Natural killer cell (primary cell): ENCODE results near the gene MACROD2. TPM values are rescaled to one million over a fixed set of nuclear protein-coding genes. Genes with fewer than 3 reads are reported as not detected.

ENCODE experiments used
- ATAC-seq, 3 donors: fragments of 150-1000 bp in 2 of 3; fragments of 200-7000 bp in 1 of 3; cut with Tn5 transposase; 1 replicate in 1 of 3; 2 replicates in 2 of 3; pipeline ENCODE4 v1.10.0; 2021; ENCODE audit warnings: mild to moderate bottlenecking in 2 of 3, moderate library complexity in 2 of 3
- DNase-seq, 2 donors: peaks; one replicate each; pipeline versions ENCODE4 v3.0.0 to v3.0.0-alpha.2; 2013 to 2021; ENCODE audit warnings: mixed read lengths in 1 of 2
- H3K27ac ChIP-seq: one replicate; pipeline ENCODE4 v1.5.1; 2013; ENCODE audit warnings: mild to moderate bottlenecking, low read length
- H3K27me3 ChIP-seq: one replicate; pipeline ENCODE4 v1.6.1; 2013; ENCODE audit warnings: low read length; ENCODE audit not compliant: control insufficient read depth, insufficient read depth
- H3K36me3 ChIP-seq: one replicate; pipeline ENCODE4 v1.6.1; 2013; ENCODE audit warnings: low read length; ENCODE audit not compliant: control insufficient read depth, insufficient read depth
- H3K4me1 ChIP-seq: one replicate; pipeline ENCODE4 v1.6.1; 2013; ENCODE audit warnings: low read length; ENCODE audit not compliant: control insufficient read depth, insufficient read depth
- H3K4me3 ChIP-seq: one replicate; pipeline ENCODE4 v1.5.1; 2013; ENCODE audit warnings: low read length
- H3K9me3 ChIP-seq: one replicate; pipeline ENCODE4 v1.6.1; 2013; ENCODE audit warnings: low read length; ENCODE audit not compliant: control insufficient read depth, insufficient read depth
- H3K27ac Mint-ChIP-seq, 2 donors: one replicate each; pipeline ENCODE4 v1.8.0; 2022; ENCODE audit warnings: mild to moderate bottlenecking in 2 of 2, mixed read lengths in 2 of 2, moderate library complexity in 1 of 2
- H3K27me3 Mint-ChIP-seq, 2 donors: one replicate each; pipeline ENCODE4 v1.8.0; 2022; ENCODE audit warnings: low read depth in 2 of 2, mixed read lengths in 2 of 2
- H3K36me3 Mint-ChIP-seq: one replicate; pipeline ENCODE4 v1.8.0; 2022; ENCODE audit warnings: mixed read lengths
- H3K4me1 Mint-ChIP-seq, 2 donors: one replicate each; pipeline ENCODE4 v1.8.0; 2022; ENCODE audit warnings: mixed read lengths in 2 of 2
- H3K4me3 Mint-ChIP-seq: one replicate; pipeline ENCODE4 v1.8.0; 2022; ENCODE audit warnings: mild to moderate bottlenecking, moderate library complexity, mixed read lengths
- H3K9me3 Mint-ChIP-seq, 2 donors: one replicate each; pipeline ENCODE4 v1.8.0; 2022; ENCODE audit warnings: mixed read lengths in 2 of 2
- WGBS: methylation state at CpG from one replicate; pipeline ENCODE4 v1.1.7; 2013; ENCODE audit warnings: missing lambda C conversion rate; ENCODE audit not compliant: insufficient coverage; 5-methylcytosine and 5-hydroxymethylcytosine counted together
- intact Hi-C: fragments of 100-400 bp; cut with micrococcal nuclease; formaldehyde crosslinking; loops from one replicate; pipeline ENCODE4 v1.14.2; 2022
- total RNA-seq, 4 donors: library from RNA; stranded (reverse); fragments of 120-200 nt in 1 of 4; gene quantifications; one replicate each; pipeline versions ENCODE4 v1.2.3 to v1.2.4, GENCODE V29; 2013 to 2022
- TF ChIP-seq, protein P1 (sequence below): fragments of 200-600 bp; IDR thresholded peaks from one replicate; pipeline ENCODE4 v1.8.0; 2022; ENCODE audit warnings: antibody characterized with exemption

The MACROD2 gene
- total RNA-seq, 3 donors from 2014 or later (not counting 1 experiment from before 2014, with no cell fraction given) = 0.19 to 0.88 TPM; not detected in 1

DNA sequence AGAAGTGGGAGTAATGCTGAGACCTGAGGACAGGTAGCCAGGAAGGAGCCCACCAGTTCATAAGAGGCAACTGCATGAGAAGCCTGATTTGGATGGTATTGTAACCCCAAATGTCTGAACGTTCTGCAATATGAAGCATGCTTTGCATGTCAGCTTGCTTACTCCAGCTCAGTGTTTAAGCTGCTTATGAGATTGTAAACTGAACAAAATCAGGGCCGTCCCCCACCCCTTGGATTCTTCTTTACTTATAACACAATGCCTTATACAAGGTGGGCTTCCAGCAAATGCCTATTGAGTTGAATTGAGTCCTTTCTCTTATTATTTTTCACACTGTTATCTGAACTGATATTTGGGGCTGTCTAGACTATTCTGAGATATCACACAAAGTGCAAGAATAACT is 1816.6 kb downstream of the MACROD2 start:
- Histone ChIP-seq H3K36me3 (no peaks in the 10 kb centered on the region), H3K27ac (no peak overlapping the region), H3K4me3 (no peak overlapping the region), H3K9me3 (no peaks in the 10 kb centered on the region), H3K27me3 (no peaks in the 10 kb centered on the region), H3K4me1 (no peaks in the 10 kb centered on the region)
- no peaks in the 10 kb centered on the region for H3K4me1 Mint-ChIP-seq
- ATAC-seq = no peak
- TF ChIP-seq, protein P1, sequence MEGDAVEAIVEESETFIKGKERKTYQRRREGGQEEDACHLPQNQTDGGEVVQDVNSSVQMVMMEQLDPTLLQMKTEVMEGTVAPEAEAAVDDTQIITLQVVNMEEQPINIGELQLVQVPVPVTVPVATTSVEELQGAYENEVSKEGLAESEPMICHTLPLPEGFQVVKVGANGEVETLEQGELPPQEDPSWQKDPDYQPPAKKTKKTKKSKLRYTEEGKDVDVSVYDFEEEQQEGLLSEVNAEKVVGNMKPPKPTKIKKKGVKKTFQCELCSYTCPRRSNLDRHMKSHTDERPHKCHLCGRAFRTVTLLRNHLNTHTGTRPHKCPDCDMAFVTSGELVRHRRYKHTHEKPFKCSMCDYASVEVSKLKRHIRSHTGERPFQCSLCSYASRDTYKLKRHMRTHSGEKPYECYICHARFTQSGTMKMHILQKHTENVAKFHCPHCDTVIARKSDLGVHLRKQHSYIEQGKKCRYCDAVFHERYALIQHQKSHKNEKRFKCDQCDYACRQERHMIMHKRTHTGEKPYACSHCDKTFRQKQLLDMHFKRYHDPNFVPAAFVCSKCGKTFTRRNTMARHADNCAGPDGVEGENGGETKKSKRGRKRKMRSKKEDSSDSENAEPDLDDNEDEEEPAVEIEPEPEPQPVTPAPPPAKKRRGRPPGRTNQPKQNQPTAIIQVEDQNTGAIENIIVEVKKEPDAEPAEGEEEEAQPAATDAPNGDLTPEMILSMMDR = no peak
- H3K27ac Mint-ChIP-seq = no peak overlapping the region
- H3K9me3 Mint-ChIP-seq = peaks cover 0 to 3% of the 10 kb centered on the region in 2 donors
- no peak for DNase-seq
- no peaks in the 10 kb centered on the region for H3K36me3 Mint-ChIP-seq
- 90% methylated on average over 2 of the region's 2 CpGs for WGBS
- H3K4me3 Mint-ChIP-seq = no peak overlapping the region
- no peaks in the 10 kb centered on the region for H3K27me3 Mint-ChIP-seq
- intact Hi-C loops = no loop called here

DNA sequence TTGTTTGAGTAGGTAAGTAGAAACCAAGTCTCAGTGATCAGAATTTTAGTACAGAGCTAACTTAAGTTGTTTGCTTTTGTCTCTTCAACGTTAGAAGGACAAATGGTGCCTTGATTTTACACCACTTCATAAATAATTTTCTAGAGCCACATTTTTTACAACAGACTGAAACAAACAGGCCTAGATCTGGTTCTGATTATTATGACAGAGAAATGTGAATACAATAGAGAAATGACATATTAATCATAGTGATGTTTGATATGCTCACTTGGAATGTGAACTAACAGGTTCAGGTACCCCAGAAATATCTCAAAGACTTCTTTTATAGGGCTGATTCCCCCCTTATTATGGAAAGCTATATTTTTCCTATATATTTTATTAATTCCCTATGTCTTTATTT is 1817.4 kb downstream of the MACROD2 start:
- Mint-ChIP-seq H3K27ac (no peak overlapping the region), H3K36me3 (no peaks in the 10 kb centered on the region), H3K9me3 (peaks cover 0 to 3% of the 10 kb centered on the region in 2 donors), H3K4me3 (no peak overlapping the region), H3K27me3 (no peaks in the 10 kb centered on the region), H3K4me1 (no peaks in the 10 kb centered on the region)
- no peak overlapping the region for H3K4me3 ChIP-seq
- no peaks in the 10 kb centered on the region for H3K4me1 ChIP-seq
- no peak for ATAC-seq
- intact Hi-C loops = no loop called here
- no peak for DNase-seq
- no peaks in the 10 kb centered on the region for H3K27me3 ChIP-seq
- H3K9me3 ChIP-seq = no peaks in the 10 kb centered on the region
- no peaks in the 10 kb centered on the region for H3K36me3 ChIP-seq
- no peak overlapping the region for H3K27ac ChIP-seq
- 86% methylated on average over 1 of the region's 1 CpG for WGBS
- TF ChIP-seq, protein P1 = no peak

DNA sequence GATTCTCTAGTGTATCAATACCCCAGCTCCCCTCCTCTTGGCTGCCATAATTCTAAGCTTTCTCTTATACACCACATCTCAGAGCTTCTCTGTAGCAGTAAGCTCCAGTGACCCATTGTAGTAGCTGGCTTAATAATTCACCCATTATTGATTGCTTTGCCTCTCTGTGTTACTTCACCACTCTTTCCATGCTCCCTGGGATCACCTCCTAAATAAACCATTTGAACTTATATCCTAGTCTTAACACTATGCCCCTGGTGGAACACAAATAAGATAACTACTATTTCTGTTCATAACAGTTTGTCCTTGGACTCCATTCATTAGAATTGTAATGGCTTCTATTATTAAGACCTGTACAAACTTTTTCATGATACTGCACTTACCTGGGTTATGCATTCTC is 1819.0 kb downstream of the MACROD2 start:
- Mint-ChIP-seq H3K27me3 (no peaks in the 10 kb centered on the region), H3K9me3 (no peaks in the 10 kb centered on the region), H3K4me3 (no peak overlapping the region), H3K4me1 (no peaks in the 10 kb centered on the region), H3K27ac (no peak overlapping the region), H3K36me3 (no peaks in the 10 kb centered on the region)
- Histone ChIP-seq H3K27me3 (no peaks in the 10 kb centered on the region), H3K4me3 (no peak overlapping the region), H3K4me1 (no peaks in the 10 kb centered on the region), H3K9me3 (no peaks in the 10 kb centered on the region), H3K27ac (no peak overlapping the region), H3K36me3 (no peaks in the 10 kb centered on the region)
- intact Hi-C loops = no loop called here
- TF ChIP-seq, protein P1 = no peak
- DNase-seq (no peak), ATAC-seq (no peak)

DNA sequence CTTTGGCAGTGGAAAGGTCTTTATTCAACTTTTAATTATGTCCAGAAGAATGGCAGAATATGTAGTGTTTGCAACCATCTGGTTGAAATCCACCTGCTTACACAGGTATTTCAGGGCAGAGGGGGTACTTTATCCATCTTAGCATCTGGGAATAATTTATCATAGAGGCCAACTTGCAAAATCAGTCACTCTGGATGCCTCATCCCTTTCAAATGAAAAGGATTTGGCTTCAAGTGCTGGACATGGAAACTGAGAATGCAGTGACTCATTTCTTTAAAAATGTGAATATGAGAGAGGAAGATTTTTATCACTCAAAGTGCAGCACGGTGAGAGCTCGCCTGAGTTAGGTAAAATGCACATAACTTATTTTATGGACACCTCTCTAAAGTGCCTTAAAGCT is 1819.6 kb downstream of the MACROD2 start:
- Histone ChIP-seq H3K4me3 (no peak overlapping the region), H3K27ac (no peak overlapping the region), H3K4me1 (no peaks in the 10 kb centered on the region), H3K9me3 (no peaks in the 10 kb centered on the region), H3K27me3 (no peaks in the 10 kb centered on the region), H3K36me3 (no peaks in the 10 kb centered on the region)
- H3K36me3 Mint-ChIP-seq = no peaks in the 10 kb centered on the region
- no peak for ATAC-seq
- no peaks in the 10 kb centered on the region for H3K4me1 Mint-ChIP-seq
- no peak overlapping the region for H3K4me3 Mint-ChIP-seq
- no peak for DNase-seq
- no peak overlapping the region for H3K27ac Mint-ChIP-seq
- no peaks in the 10 kb centered on the region for H3K27me3 Mint-ChIP-seq
- TF ChIP-seq, protein P1 = no peak
- 88% methylated on average over 2 of the region's 2 CpGs for WGBS
- intact Hi-C loops = no loop called here
- no peaks in the 10 kb centered on the region for H3K9me3 Mint-ChIP-seq
